ENCODE results near the gene INO80B. TPM values are rescaled to one million over a fixed set of nuclear protein-coding genes. Genes with fewer than 3 reads are reported as not detected.

Gene INO80B
- total and polyA plus RNA-seq, 9 of the 15 experiments (the other 6 are each of a cell fraction or from before 2014, with no cell fraction given) = 0.41 to 22.6 (median 9.0) TPM

GRCh38 chr2:74481431-74481830 lies 26.5 kb downstream of the INO80B start:
- intact Hi-C loops (cut with micrococcal nuclease) (no loop called here), in situ Hi-C loops (cut with MboI) (no loop called here)
- Histone ChIP-seq H3K36me3 (ENCODE audit: control insufficient read depth, insufficient read depth, low read length) (peaks cover 29% of the 10 kb centered on the region), H4K20me1 (replicated peaks; ENCODE audit: control insufficient read depth, insufficient read depth, low read length) (no peaks in the 10 kb centered on the region; the same call in 1 of the 2 replicates), H3K79me2 (ENCODE audit: control insufficient read depth, insufficient read depth, low read length) (peaks cover 32% of the 10 kb centered on the region), H3K4me2 (ENCODE audit: insufficient read depth, low read length) (peak overlapping the region; percentile 99), H2AFZ (ENCODE audit: low read depth, low read length) (no peak overlapping the region), H3K4me3 (peak overlapping the region; percentile 86), H3K9me1 (ENCODE audit: control insufficient read depth, insufficient read depth, low read length) (no peaks in the 10 kb centered on the region), H3K27me3 (ENCODE audit: control insufficient read depth in 2 of 2, insufficient read depth in 2 of 2, low read length in 2 of 2) (no peaks in the 10 kb centered on the region), H3K9ac (ENCODE audit: insufficient read depth in 1 of 2, low read depth in 2 of 2, low read length in 2 of 2) (peak overlapping the region; percentile 83 to 93), H3K9me3 (replicated peaks; ENCODE audit: control insufficient read depth, insufficient read depth, low read depth, low read length) (no peaks in the 10 kb centered on the region), H3K4me1 (replicated peaks in 1 of 2; ENCODE audit: control insufficient read depth in 2 of 2, insufficient read depth in 2 of 2, low read length in 2 of 2) (peaks cover 8 to 23% of the 10 kb centered on the region in 2 experiments; a peak in 4 of 5 replicates), H3K27ac (ENCODE audit: extremely low read depth, low read depth, low read length) (no peak overlapping the region)
- 57% methylated on average over 3 of the region's 3 CpGs for WGBS (ENCODE audit: insufficient coverage, low coverage, missing lambda C conversion rate)
- POLR2A ChIA-PET = interaction anchor here (0.7 to 3.9 kb wide), 10 partner anchors 8 to 275 kb away, joined by 3 to 28 read pairs (median 4); partner anchors contain the start of genes MRPL53 and WBP1
- DNase-seq (ENCODE audit: extremely low read depth in 1 of 4, low spot score in 3 of 4) (no peak), ATAC-seq (no peak), FAIRE-seq (no peak)
- no TSS peak for BruUV-seq (replicated peaks)
- CTCF ChIA-PET (ENCODE audit: low intra/inter-chr PET ratio) = no interaction called here
- no peak for TF ChIP-seq TFAP4 (CRISPR knock-in tag; IDR thresholded peaks at IDR 0.05; ENCODE audit: borderline replicate concordance)
- no peak for TF ChIP-seq POLR2H (tag; IDR thresholded peaks at IDR 0.05; ENCODE audit: low read depth)
- TF ChIP-seq ZNF318 (IDR thresholded peaks at IDR 0.05; ENCODE audit: borderline replicate concordance in 1 of 2, low read depth in 1 of 2) = no peak
- TF ChIP-seq PREB (CRISPR knock-in tag; IDR thresholded peaks at IDR 0.05) = no peak
- TF ChIP-seq ZFX (CRISPR knock-in tag; IDR thresholded peaks at IDR 0.05) = no peak
- TF ChIP-seq SPI1 (IDR thresholded peaks at IDR 0.05; ENCODE audit: borderline replicate concordance, low read depth, low read length) = no peak
- TF ChIP-seq ZNF232 (CRISPR knock-in tag; IDR thresholded peaks at IDR 0.05) = no peak
- no peak for TF ChIP-seq GATAD2B (IDR thresholded peaks at IDR 0.05; ENCODE audit: borderline replicate concordance)
- no peak for TF ChIP-seq NCOA6 (IDR thresholded peaks at IDR 0.05)

All from K562 (cell line).